ENCODE results near the gene CD300C.

DNA sequence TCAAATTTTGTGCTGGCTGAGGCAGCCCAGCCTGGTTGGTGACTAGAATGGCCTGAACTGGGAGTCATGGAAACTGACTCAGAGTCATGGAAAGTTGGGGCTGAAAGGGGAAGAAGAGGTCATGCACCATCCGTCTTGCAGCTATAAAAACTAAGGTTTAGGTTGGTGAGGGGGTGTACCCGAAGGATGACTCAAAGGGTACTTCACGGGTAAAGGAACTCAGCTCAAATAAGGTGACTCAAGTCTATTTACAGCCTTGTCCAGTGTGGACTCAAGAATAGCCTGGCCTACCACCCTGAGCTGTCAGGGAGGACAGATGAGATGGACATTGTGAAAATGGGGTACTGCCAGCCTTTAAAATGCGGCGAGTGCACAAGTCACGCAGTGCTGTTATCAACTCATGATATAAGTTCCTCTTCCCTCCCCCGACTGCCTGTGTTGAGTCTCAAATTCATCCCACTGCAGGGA is 33.3 kb downstream of the CD300C start:
- TF ChIP-seq CTCF (IDR thresholded peaks at IDR 0.05) (no peak), ZFX (IDR thresholded peaks at IDR 0.05; ENCODE audit: borderline replicate concordance) (no peak)

All from 22Rv1 (cell line).